Glutamatergic neuron (in vitro differentiated cells): ENCODE measurements around the gene IMMP1L. TPM values are rescaled to one million over a fixed set of nuclear protein-coding genes. Genes with fewer than 3 reads are reported as not detected.
A peak's percentile ranks its signal among the peaks of the same experiment; 100 is the strongest.

Experiments
- DNase-seq: peaks from one replicate; pipeline ENCODE4 v3.0.0; 2022
- H3K27ac Mint-ChIP-seq: one replicate; pipeline ENCODE4 v1.8.0; 2020; ENCODE audit warnings: mild to moderate bottlenecking, mixed read lengths, inconsistent platforms; ENCODE audit not compliant: unreplicated experiment
- H3K27me3 Mint-ChIP-seq: one replicate; pipeline ENCODE4 v1.8.0; 2020; ENCODE audit warnings: mild to moderate bottlenecking, moderate library complexity, mixed read lengths, inconsistent platforms; ENCODE audit not compliant: unreplicated experiment
- H3K36me3 Mint-ChIP-seq: one replicate; pipeline ENCODE4 v1.8.0; 2020; ENCODE audit warnings: mild to moderate bottlenecking, mixed read lengths, inconsistent platforms; ENCODE audit not compliant: unreplicated experiment
- H3K4me1 Mint-ChIP-seq: one replicate; pipeline ENCODE4 v1.8.0; 2020; ENCODE audit warnings: mild to moderate bottlenecking, low read depth, mixed read lengths, inconsistent platforms; ENCODE audit not compliant: unreplicated experiment
- H3K4me3 Mint-ChIP-seq: one replicate; pipeline ENCODE4 v1.8.0; 2020; ENCODE audit warnings: mild to moderate bottlenecking, mixed read lengths, inconsistent platforms; ENCODE audit not compliant: unreplicated experiment
- H3K9me3 Mint-ChIP-seq: one replicate; pipeline ENCODE4 v1.8.0; 2020; ENCODE audit warnings: mild to moderate bottlenecking, moderate library complexity, mixed read lengths, inconsistent platforms; ENCODE audit not compliant: unreplicated experiment
- total RNA-seq: library from RNA; stranded (reverse); fragmentation: NEBNext Ultra II Directional; extraction: Animal tissue kit (Norgen Biotek cat#: 25700); gene quantifications from one replicate; pipeline ENCODE4 v1.2.1, GENCODE V29; 2021; ENCODE audit not compliant: unreplicated experiment
- TF ChIP-seq, protein P1 (sequence below): fragments of 200-600 bp; sonication (generic); IDR thresholded peaks from one replicate; pipeline ENCODE4 v1.5.0; 2021; ENCODE audit not compliant: partially characterized antibody, unreplicated experiment

IMMP1L gene
- total RNA-seq, 1 donor from 2014 or later = 34.3 TPM

DNA sequence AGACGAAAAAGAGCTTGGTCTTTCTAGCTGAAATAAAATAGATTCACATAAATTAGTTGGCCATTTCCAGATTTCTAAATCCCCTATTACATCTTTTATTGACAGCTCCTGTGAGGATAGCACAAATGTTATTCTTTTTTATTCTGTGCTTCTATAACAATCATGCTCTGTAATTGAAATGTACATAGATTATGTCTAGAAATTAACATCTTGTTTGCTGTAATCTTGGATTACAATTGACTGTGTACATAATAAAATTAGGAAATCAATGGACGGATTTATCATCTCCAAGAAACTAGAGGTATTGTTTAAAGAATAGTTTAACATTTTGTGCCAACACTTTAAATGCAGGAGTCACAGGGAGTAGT is 31.2 kb downstream of the IMMP1L start:
- TF ChIP-seq, protein P1, sequence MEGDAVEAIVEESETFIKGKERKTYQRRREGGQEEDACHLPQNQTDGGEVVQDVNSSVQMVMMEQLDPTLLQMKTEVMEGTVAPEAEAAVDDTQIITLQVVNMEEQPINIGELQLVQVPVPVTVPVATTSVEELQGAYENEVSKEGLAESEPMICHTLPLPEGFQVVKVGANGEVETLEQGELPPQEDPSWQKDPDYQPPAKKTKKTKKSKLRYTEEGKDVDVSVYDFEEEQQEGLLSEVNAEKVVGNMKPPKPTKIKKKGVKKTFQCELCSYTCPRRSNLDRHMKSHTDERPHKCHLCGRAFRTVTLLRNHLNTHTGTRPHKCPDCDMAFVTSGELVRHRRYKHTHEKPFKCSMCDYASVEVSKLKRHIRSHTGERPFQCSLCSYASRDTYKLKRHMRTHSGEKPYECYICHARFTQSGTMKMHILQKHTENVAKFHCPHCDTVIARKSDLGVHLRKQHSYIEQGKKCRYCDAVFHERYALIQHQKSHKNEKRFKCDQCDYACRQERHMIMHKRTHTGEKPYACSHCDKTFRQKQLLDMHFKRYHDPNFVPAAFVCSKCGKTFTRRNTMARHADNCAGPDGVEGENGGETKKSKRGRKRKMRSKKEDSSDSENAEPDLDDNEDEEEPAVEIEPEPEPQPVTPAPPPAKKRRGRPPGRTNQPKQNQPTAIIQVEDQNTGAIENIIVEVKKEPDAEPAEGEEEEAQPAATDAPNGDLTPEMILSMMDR = no peak
- no peak for DNase-seq
- H3K4me1 Mint-ChIP-seq = peaks cover 19% of the 10 kb centered on the region
- peak overlapping the region; percentile 45 for H3K27ac Mint-ChIP-seq
- no peak overlapping the region for H3K4me3 Mint-ChIP-seq
- no peaks in the 10 kb centered on the region for H3K36me3 Mint-ChIP-seq
- H3K9me3 Mint-ChIP-seq = peaks cover 5% of the 10 kb centered on the region
- no peaks in the 10 kb centered on the region for H3K27me3 Mint-ChIP-seq

DNA sequence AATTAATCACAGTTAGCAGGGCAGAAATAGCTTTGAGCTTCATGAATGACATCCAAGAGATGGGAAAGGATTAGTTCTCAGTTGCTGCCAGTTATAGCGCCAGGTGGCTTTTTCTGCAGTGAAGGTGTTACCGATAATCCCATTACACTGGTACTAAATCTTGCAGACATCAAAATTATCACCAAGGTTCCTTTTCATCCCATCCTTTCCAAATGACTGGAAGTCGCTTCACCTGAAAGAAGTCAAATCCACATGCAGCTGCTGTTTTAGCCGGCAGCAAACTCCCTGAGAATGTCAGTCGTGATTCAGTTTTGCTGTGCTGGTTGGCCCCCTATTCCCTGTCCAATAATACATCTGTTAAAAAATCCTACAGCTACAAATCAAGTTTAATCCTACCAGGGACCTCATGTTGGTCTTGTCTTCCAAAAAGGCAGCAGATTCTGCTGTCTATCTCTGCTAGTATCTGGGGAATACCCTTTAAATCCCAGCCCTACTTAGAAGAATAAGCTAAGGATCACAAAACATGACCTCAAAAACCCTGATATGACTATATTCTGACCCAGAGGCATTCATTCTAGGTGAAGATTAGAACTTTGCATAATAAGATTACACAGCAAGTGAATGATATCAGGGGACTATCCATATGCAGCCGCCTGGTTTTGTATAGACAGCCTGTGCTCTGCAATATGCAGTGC is 31.7 kb downstream of the IMMP1L start:
- H3K27me3 Mint-ChIP-seq = no peaks in the 10 kb centered on the region
- DNase-seq = no peak

DNA sequence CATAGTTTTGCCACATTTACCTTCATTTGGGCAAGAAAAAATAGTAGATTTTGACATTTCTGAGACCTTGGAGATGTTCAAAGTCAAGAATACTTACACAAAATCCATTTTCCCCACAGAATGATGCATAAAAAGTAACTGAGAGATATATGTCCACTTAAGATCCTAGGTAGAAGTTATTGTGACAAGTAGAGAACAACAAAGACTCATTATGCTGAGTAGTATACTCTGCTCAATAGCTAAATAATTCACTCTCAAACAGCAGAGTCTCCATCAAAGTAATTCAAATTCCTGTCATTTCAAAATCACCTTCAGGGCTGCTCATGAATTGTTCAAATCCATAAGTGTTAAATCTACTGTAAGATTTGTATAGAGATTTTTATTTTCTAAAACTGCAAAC is 35.3 kb downstream of the IMMP1L start:
- no peak overlapping the region for H3K4me3 Mint-ChIP-seq
- TF ChIP-seq, protein P1 = no peak
- H3K27ac Mint-ChIP-seq = no peak overlapping the region
- H3K4me1 Mint-ChIP-seq = peaks cover 11% of the 10 kb centered on the region
- H3K9me3 Mint-ChIP-seq = no peaks in the 10 kb centered on the region
- no peaks in the 10 kb centered on the region for H3K27me3 Mint-ChIP-seq
- no peaks in the 10 kb centered on the region for H3K36me3 Mint-ChIP-seq
- DNase-seq = no peak

More for the DNA sequence above, 31.7 kb downstream of the IMMP1L start:
- no peak overlapping the region for H3K4me3 Mint-ChIP-seq
- TF ChIP-seq, protein P1 = no peak
- H3K27ac Mint-ChIP-seq = peak overlapping the region; percentile 45
- peaks cover 19% of the 10 kb centered on the region for H3K4me1 Mint-ChIP-seq
- H3K36me3 Mint-ChIP-seq = no peaks in the 10 kb centered on the region
- H3K9me3 Mint-ChIP-seq = peaks cover 5% of the 10 kb centered on the region

DNA sequence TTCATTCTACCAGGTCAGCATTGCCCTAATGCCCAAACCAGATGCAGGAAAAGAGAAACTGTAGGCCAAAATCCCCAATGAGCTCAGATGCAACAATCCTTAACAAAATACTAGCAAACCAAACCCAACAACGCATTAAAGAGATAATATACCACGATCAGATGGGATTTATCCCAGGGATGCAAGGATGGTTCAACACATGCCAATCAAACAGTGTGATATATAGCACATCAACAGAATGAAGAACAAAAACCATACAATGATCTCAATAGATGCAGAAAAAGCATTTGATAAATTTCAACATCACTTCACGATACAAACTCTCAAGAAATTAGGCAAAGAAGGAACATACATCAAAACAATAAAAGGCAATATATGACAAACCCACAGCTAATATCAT is 45.0 kb downstream of the IMMP1L start:
- H3K4me1 Mint-ChIP-seq = no peaks in the 10 kb centered on the region
- no peak for DNase-seq
- TF ChIP-seq, protein P1 = no peak
- peaks cover 19% of the 10 kb centered on the region for H3K36me3 Mint-ChIP-seq
- H3K9me3 Mint-ChIP-seq = peaks cover 4% of the 10 kb centered on the region
- peaks cover 2% of the 10 kb centered on the region for H3K27me3 Mint-ChIP-seq
- no peak overlapping the region for H3K27ac Mint-ChIP-seq
- H3K4me3 Mint-ChIP-seq = no peak overlapping the region

DNA sequence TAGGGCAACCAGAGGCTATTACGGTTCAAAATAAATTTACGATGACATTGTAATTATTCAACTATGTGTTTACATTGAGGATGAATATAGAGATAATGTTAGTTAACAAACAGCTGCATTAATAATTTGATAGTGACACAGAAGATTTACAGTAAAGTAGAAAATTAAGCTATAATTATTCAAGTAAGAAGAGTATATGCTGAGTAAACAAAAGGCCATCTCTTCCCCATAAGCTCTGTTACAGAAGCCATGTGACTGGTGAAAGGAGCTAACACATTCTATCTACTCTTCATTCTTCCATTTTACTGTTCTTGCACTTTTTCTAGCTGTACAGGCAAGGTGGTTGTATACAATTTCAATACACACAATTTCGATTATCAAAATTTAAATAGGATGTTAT is 54.2 kb downstream of the IMMP1L start:
- TF ChIP-seq, protein P1 = no peak
- H3K27me3 Mint-ChIP-seq = no peaks in the 10 kb centered on the region
- H3K4me3 Mint-ChIP-seq = no peak overlapping the region
- H3K4me1 Mint-ChIP-seq = no peaks in the 10 kb centered on the region
- no peak for DNase-seq
- H3K9me3 Mint-ChIP-seq = peaks cover 2% of the 10 kb centered on the region
- H3K27ac Mint-ChIP-seq = no peak overlapping the region
- H3K36me3 Mint-ChIP-seq = no peaks in the 10 kb centered on the region
